ENCODE results near the gene DCTN3. TPM values are rescaled to one million over a fixed set of nuclear protein-coding genes. Genes with fewer than 3 reads are reported as not detected.

DCTN3 gene
- total RNA-seq, 1 donor from 2014 or later: 94.8 TPM

GRCh38 chr9:34594177-34594576 lies 26.1 kb downstream of the DCTN3 start:
- H3K9ac ChIP-seq (ENCODE audit: low read length): no peak overlapping the region
- no peak overlapping the region for H3K4me3 ChIP-seq (ENCODE audit: insufficient read depth, low read depth, low read length)
- Mint-ChIP-seq H3K27me3 (ENCODE audit: low read depth, unreplicated experiment) (peaks cover 54% of the 10 kb centered on the region), H3K4me1 (ENCODE audit: low read depth, unreplicated experiment) (no peaks in the 10 kb centered on the region), H3K4me3 (ENCODE audit: unreplicated experiment) (no peak overlapping the region), H3K36me3 (ENCODE audit: low read depth, unreplicated experiment) (no peaks in the 10 kb centered on the region), H3K27ac (ENCODE audit: unreplicated experiment) (no peak overlapping the region), H3K9me3 (ENCODE audit: unreplicated experiment) (peaks cover 2% of the 10 kb centered on the region)
- peaks cover 55% of the 10 kb centered on the region for H3K27me3 ChIP-seq (ENCODE audit: insufficient read depth, low read length)
- H3K4me1 ChIP-seq (ENCODE audit: insufficient read depth, low read length): no peaks in the 10 kb centered on the region
- no peak overlapping the region for H3K4me2 ChIP-seq (ENCODE audit: low read length)
- H3K9me3 ChIP-seq (ENCODE audit: insufficient read depth, low read depth, low read length): no peaks in the 10 kb centered on the region
- no peak for FAIRE-seq
- no peak overlapping the region for H2AFZ ChIP-seq (ENCODE audit: low read depth, low read length)
- no peak overlapping the region for H3K27ac ChIP-seq (ENCODE audit: low read depth, low read length)
- H4K20me1 ChIP-seq (ENCODE audit: insufficient read depth, low read length): no peaks in the 10 kb centered on the region
- H3K36me3 ChIP-seq (ENCODE audit: insufficient read depth, low read length): no peaks in the 10 kb centered on the region
- H3K79me2 ChIP-seq (ENCODE audit: insufficient read depth, low read length): no peaks in the 10 kb centered on the region
- TF ChIP-seq, protein P1, sequence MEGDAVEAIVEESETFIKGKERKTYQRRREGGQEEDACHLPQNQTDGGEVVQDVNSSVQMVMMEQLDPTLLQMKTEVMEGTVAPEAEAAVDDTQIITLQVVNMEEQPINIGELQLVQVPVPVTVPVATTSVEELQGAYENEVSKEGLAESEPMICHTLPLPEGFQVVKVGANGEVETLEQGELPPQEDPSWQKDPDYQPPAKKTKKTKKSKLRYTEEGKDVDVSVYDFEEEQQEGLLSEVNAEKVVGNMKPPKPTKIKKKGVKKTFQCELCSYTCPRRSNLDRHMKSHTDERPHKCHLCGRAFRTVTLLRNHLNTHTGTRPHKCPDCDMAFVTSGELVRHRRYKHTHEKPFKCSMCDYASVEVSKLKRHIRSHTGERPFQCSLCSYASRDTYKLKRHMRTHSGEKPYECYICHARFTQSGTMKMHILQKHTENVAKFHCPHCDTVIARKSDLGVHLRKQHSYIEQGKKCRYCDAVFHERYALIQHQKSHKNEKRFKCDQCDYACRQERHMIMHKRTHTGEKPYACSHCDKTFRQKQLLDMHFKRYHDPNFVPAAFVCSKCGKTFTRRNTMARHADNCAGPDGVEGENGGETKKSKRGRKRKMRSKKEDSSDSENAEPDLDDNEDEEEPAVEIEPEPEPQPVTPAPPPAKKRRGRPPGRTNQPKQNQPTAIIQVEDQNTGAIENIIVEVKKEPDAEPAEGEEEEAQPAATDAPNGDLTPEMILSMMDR (IDR thresholded peaks at IDR 0.05; ENCODE audit: insufficient read depth, low read depth, low read length): no peak
- no peak for DNase-seq (ENCODE audit: low read depth)

GRCh38 chr9:34592895-34593601 lies 27.2 kb downstream of the DCTN3 start:
- no peak overlapping the region for H3K4me3 ChIP-seq (ENCODE audit: insufficient read depth, low read depth, low read length)
- TF ChIP-seq, protein P1 (IDR thresholded peaks at IDR 0.05; ENCODE audit: insufficient read depth, low read depth, low read length): no peak
- peak; percentile 12 for TF ChIP-seq EZH2 (IDR thresholded peaks at IDR 0.05; ENCODE audit: insufficient read depth, low read length)
- H3K9ac ChIP-seq (ENCODE audit: low read length): no peak overlapping the region
- no peak for FAIRE-seq
- H3K27me3 ChIP-seq (ENCODE audit: insufficient read depth, low read length): peaks cover 67% of the 10 kb centered on the region
- no peak for DNase-seq (ENCODE audit: low read depth)
- peaks cover 2% of the 10 kb centered on the region for H3K9me3 Mint-ChIP-seq (ENCODE audit: unreplicated experiment)
- no peaks in the 10 kb centered on the region for H3K4me1 Mint-ChIP-seq (ENCODE audit: low read depth, unreplicated experiment)
- no peak overlapping the region for H2AFZ ChIP-seq (ENCODE audit: low read depth, low read length)
- peaks cover 62% of the 10 kb centered on the region for H3K27me3 Mint-ChIP-seq (ENCODE audit: low read depth, unreplicated experiment)
- H3K36me3 ChIP-seq (ENCODE audit: insufficient read depth, low read length): no peaks in the 10 kb centered on the region
- peaks cover 10% of the 10 kb centered on the region for H4K20me1 ChIP-seq (ENCODE audit: insufficient read depth, low read length)
- H3K9me3 ChIP-seq (ENCODE audit: insufficient read depth, low read depth, low read length): no peaks in the 10 kb centered on the region
- no peak overlapping the region for H3K27ac Mint-ChIP-seq (ENCODE audit: unreplicated experiment)
- no peak overlapping the region for H3K27ac ChIP-seq (ENCODE audit: low read depth, low read length)
- no peak overlapping the region for H3K4me3 Mint-ChIP-seq (ENCODE audit: unreplicated experiment)
- no peaks in the 10 kb centered on the region for H3K79me2 ChIP-seq (ENCODE audit: insufficient read depth, low read length)
- no peaks in the 10 kb centered on the region for H3K4me1 ChIP-seq (ENCODE audit: insufficient read depth, low read length)
- H3K36me3 Mint-ChIP-seq (ENCODE audit: low read depth, unreplicated experiment): no peaks in the 10 kb centered on the region
- no peak overlapping the region for H3K4me2 ChIP-seq (ENCODE audit: low read length)

Data from astrocyte (in vitro differentiated cells and primary cell).